CD4-positive, alpha-beta T cell treated with Interferon alpha-2 for 1 hour (primary cell): Measurements from ENCODE around the gene HCFC1R1.

Experiments used
- DNase-seq, 2 donors: peaks; one replicate each; pipeline ENCODE4 v3.0.0-alpha.2; 2020 to 2022

HCFC1R1 gene

DNA sequence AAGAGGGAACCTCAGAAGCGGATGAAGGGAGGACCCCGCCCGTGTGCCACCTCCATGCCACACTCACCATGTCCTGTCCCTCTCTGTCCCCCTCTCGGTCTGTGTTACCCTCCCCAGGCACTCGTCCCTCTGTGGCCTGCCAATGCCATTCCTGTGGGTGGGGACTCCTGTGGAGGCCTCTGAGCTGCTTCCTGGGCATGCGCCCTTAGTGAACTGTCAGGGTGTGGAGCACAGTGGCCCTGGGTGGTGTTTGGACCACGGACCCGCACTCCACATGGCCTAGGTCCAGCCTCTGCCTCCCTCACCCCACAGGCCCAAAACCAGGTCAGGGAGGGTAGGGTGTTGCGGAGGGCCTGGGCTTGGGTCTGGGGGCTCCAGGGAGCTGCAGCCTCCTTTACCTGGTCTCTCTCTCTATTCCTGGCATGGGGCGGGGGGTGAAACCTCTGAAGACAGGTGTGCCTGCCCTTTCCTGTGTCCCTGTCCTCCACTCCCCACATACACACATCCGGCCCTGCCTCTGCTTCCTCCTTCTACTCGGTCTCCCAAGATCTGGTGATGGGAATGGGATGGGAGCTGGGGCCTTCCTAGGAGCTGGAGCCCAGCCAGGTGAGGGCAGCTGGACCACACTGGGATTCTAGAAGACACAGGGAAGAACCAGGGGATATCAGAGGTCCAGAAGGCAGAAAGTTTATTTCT is 32.0 kb downstream of the HCFC1R1 start:
- no peak for DNase-seq

DNA sequence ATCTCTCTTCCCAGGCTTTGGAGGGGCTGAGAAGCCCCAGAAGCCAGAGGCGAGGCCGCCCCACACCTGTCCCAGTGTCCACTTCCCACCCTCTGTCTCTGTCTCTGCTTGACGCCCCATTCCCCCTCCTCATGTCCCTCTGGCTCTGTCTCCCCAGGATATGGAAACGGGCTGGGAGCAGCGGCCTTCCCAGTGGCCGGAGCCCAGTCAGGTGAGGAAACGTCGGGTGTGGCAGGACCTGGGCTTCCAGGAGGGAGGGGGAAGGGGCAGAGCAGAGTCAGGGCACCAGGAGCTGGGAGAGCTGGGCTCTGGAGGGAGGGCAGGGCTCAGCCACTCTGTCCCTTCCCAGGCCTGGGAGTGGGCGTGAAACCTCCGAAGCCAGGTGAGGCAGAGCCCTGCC is 32.9 kb downstream of the HCFC1R1 start:
- no peak for DNase-seq

DNA sequence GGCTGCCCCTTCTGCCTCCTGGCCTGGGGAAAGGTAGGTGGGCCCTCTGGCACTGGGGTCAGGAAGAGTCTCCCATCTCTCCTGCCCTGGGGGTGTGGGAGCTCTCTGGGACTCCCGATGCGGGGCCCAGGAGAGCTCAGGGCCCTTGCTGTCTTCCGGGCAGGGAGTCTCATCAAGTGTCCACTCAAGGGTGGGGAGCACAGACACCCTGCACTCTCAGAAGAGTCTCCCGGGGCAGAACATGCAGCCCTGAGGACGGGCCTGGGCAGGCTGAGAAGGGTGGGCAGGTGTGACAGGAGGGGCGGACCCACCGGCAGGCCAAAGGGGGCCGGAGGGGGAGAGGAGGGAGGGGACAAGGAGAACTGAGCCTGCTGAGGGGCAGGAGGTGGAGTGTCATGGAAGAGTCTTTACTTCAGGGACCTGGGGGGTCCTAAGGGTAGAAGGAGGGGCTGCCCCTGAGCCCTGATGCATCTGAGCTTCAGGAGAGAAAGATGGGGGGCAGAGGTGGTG is 35.1 kb downstream of the HCFC1R1 start:
- DNase-seq = no peak

DNA sequence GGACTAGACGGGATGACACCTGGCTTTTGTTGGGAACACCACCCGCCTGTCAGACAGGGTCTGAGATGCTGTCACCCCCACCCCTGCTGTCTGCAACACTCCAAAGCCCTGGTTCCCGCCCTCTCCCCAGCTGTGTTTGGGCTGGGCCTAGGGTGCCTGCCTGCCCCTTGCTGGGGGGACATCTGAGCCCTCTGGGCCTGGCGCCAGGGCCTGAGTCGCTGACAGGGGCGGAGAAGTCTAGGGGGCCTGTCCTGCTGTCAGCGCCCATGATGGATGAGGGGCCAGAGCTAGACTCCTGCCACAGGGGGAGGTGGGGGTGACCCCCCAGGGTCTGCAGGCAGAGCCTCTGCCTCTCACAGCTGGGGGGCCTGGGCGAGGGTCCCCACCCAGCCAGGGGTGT is 35.9 kb downstream of the HCFC1R1 start:
- no peak for DNase-seq

DNA sequence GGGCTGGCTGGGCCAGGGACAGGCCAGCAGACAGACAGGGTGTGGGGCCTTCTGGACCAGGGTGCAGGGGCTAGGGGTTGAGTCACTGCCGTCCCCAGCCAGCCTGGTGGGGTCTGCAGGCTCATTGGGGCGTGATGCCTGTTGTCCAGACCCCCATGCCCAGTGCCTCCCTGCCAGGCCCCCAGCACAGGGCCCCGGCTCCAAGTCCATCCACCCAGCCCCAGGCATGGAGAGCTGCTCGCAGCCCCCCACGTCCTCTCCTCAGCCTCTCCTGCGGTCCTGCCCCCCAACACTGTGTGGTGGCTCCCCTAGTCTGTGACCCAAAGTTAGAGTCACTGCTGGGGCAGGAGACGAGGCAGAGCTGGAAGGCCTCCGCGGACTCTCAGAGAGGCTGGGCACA is 36.5 kb downstream of the HCFC1R1 start:
- no peak for DNase-seq

DNA sequence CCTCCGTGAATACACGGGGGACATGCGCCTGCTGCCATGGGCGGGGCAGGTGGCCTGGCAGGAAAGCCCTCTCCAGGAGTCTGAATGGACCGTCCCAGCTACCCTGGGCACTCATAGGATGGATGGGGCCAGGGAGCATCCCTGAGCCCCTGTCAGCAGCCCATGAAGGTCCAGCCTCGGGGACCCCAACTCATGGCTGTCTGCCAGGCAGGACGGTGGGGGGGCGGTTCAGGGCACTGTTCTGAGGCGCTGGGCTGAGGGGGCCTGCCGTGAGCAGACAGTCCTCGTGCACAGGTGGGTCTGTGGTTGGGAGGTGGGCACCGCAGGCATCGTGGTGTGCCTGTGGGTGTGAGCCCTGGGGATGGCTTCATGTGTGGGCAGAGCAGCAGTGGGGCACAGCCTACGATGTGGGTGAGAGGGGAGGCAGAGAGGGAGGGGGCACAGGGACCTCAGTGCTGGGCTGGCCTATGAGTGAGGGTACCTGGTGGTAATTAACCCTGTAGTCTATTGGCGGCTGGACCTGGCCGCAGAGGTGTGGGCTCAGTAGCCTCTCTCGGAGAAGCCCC is 37.0 kb downstream of the HCFC1R1 start:
- DNase-seq = no peak

DNA sequence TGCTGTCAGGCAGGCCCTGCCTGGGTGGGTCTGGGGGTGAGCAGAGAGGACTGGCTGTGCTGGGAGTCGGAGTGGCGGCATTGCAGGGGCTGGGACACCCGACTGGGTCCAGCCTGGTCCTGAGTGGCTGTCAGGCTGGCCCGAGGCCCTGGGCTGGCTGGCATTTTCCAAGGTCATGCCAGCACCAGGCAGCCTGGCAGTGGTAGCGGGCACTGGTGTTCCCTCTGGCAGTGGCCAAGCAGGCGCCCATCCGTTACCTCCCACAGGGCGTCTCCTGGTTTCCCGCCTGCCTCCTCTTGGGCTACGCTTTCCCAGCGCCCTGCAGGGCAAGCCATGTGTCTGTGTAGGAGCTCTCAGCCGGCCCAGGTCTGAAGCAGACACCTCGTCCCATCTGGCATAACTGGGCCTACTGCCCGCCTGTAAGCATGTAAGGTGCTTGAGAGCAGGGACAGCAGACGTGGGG is 37.8 kb downstream of the HCFC1R1 start:
- DNase-seq = no peak

DNA sequence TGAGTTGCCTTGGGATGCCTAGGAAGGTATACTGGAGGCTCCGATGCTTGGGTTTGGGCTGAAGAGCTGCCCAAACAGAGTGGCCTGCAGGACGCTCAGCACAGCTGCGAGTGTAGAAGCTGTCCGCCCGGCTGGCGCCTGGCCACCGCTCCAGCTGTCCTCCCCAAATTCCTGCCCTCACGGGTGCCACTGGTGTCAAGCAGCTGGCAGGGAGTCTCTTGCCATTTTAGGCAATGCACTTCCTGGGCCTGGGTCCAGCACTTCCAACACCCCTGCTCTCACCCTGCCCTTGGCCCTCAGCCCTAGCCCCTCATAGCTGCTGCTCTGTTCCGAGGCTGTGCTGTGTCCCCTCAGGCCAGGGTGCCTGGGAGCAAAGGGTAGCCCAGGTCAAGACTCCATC is 38.3 kb downstream of the HCFC1R1 start:
- no peak for DNase-seq

DNA sequence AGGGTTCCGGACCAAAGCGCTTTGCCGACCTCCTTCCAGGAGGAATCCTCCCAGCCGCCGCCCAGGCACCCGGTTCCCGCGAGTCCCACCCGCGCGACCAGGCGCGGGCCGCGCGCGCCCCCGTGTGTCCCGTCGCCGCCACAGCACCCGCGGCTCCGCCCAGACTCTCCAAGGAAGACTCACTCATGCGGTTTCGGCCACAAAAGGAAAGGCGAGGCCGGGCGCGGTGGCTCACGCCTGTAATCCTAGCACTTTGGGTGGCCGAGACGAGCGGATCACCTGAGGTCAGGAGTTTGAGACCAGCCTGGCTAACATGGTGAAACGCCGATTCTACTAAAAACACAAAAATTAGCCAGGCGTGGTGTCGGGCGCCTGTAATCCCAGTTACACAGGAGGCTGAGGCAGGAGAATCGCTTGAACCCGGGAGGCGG is 40.0 kb downstream of the HCFC1R1 start:
- DNase-seq = peak; percentile 63 to 74

DNA sequence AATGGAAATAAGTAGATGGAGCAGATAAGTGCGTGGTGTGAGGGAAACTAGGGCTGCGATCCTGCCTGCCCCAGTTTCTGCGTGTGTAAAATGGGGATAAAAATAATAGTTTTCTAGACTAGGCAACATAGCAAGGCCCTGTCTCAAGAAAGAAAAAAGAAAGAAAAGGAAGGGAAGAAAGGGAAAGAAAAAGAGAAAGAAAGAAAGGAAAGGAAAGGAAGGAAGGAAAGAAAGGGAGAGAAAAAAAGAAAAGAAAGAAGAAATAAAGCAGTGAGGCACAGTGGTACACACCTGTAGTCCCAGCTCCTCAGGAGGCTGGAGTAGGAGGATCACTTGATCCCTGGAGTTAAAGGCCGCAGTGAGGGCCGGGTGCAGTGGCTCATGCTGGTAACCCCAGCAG is 41.3 kb downstream of the HCFC1R1 start:
- no peak for DNase-seq

DNA sequence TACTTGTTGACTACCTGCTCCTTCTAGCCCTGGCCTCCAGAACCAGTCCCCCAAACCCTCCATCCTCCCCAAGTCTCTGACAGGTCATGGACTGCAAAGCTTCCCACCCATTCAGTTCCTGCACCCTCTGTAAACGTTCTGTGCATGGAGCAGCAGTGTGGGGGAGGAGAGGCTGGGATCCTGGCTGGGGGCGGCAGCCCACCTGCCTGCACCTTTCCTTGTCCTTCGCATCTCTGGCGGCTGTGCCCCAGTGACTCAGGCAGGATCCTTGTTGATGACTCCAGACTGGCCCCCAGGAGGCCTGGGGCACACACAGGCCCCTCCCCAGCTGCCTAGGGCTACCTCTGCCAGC is 41.9 kb downstream of the HCFC1R1 start:
- DNase-seq = no peak

DNA sequence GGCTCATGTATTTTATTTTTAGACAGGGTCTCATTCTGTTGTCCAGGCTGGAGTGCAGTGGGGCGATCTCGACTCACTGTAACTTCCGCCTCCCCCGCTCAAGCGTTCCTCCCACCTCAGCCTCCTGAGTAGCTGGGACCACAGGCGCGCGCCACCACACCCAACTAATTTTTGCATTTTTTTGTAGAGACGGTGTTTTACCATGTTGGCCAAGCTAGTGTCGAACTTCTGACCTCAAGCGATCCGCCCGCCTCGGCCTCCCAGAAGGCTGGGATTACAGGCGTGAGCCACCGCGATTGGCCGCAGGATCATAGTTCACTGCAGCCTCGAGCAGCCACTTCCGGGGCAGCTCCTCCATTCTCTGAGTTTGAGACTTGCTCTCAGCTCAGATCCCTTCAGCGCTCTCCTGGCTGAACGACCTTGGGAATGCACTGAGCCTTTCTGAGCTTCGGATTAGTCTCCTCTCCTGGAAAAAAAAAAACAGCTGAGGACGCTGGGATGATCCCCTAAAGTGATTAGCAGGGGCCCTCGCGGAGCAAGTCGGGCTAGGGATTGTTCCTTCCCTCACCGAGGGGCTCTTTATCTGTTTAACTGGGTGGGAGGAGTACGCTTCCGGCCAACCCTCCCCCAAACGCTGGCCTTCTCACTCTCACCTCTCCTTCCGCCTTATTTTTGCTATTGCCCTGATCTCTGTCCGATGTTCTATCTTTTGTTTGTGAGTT is 42.4 kb downstream of the HCFC1R1 start:
- DNase-seq = no peak

DNA sequence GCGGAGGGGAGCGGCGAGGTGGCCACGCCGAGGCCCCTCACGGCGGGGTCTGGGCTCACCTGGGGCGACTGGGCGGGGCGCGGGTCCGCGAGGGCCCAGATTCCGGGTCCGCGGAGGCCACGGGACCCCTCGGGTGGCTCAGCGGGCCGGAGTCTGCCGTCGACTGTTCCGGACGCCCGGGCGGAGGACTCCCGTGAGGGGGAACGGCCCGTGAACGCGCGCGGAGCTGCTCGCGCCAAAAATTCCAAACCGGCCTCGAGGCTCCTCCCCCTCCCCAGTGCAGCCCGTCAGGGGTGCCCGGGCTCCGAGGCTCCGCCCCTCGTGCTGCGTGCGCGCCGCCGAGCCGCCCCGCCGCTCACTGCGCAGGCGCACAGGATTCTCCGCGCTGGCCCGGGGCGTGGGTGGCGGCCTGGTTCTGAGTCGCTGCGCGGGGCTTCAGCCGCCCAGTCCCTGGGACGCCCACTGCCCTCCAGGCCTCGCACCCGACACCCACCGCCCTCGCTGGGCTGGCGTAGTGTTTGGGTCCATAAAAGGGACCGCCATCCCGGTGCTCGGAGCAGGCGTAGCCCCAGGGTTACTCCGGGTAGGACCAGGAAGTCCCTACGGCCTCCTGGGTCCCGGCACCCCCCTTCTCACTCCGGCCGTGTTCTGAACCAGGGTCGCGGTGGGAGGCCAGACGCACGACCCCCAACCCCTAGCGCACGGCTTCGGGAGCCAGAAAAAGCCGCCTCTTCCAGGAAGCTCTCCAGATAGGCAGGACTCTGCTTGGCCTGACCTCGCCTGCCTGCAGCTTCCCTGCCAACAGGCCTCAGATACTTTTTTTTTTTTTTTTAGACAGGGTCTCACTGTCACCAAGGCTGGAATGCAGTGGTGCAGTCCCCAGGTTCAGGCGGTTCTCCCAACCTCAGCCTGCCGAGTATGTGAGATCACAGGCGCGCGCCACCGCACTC is 43.2 kb downstream of the HCFC1R1 start, which contains the start of gene PKMYT1:
TSS of gene PKMYT1 (minus strand) at position 220 of the 950 bp plus-strand sequence. CDS start 789 bp downstream, outside the sequence.
- DNase-seq = peak; percentile 92 to 96

DNA sequence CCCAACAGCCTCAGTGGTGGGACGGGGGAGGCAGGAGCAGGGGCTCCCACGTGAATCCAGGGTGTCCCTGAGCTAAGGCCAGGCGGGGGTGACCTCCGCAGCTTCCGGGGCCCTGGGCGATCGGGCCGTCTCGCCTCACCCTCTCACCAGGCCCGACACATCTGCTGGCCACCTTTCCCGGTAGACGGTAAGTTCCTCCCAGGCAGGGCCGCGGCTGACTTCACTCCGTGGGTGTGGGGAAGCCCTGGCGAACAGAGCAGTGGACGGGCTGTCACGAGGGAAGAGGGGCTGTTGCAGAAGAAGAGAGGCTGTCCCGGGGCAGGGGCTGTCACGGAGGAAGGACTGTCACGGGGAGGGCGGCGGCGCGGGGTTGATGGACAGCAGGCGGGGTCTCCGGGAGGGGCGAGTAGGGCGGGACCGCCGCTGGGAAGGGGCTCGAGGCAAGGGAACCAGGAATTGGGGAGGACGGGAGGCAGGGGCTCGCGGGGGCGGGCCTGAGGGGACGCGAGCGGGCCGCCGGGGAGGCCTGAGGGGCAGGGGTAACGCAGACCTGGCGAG is 44.0 kb downstream of the HCFC1R1 start:
- no peak for DNase-seq

DNA sequence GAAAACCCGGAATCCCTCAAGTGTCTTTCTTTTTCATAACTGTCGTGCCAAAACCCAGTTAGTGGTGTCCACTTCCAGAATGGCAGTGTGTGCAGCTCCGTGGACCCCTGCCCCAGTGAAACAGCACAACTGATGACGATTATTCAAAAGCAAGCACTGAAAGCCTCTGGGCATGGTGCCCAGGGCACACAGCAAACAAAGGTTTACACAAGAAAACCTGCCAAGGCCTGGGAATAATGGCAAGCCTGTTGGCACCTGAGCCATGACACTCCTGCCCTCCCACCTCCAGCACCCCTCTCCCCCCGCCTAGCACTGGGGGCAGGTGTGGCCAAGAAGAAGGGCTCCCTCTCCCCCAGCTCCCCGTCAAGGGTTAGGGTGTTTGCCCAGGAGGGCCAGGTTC is 46.3 kb downstream of the HCFC1R1 start:
- no peak for DNase-seq

DNA sequence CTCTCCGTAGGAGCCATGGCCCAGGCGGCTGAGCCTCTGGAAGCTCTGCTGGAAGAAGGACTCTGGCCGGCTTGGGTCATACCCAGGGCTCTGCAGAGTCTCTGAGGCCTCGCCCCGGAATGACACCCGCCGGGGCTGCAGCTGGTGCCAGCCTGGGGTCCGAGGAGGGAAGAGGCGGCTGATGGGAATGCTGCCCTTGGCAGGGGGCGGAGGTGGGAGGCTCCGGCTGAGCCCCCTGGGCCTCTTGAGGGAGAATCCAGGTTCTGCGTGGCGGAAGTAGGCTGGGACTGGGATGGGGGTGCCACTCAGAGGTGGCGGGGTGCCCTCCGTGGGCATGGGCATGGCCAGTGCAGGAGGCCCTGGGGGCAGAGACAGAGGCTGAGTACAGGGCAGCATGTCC is 47.1 kb downstream of the HCFC1R1 start:
- DNase-seq = no peak

DNA sequence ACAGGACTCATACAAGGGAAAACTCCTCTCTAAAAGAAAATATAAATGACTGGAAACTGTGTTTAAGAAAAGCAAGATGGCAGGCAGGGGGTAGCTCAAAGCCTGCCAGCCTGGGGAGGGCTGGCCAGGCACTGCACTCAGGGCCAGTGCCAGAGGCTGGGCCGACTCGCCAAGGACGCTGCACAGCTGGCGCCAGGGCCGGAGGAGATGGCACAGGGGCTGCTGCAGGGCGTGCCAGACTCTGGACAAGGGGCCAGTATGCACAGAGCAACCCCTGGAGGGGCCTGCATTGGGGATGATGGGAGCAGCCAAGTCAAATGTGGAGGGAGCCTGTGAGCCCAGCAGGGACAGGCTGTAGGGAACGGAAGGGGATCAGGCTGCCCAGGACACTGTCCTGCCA is 47.5 kb downstream of the HCFC1R1 start:
- DNase-seq = no peak

DNA sequence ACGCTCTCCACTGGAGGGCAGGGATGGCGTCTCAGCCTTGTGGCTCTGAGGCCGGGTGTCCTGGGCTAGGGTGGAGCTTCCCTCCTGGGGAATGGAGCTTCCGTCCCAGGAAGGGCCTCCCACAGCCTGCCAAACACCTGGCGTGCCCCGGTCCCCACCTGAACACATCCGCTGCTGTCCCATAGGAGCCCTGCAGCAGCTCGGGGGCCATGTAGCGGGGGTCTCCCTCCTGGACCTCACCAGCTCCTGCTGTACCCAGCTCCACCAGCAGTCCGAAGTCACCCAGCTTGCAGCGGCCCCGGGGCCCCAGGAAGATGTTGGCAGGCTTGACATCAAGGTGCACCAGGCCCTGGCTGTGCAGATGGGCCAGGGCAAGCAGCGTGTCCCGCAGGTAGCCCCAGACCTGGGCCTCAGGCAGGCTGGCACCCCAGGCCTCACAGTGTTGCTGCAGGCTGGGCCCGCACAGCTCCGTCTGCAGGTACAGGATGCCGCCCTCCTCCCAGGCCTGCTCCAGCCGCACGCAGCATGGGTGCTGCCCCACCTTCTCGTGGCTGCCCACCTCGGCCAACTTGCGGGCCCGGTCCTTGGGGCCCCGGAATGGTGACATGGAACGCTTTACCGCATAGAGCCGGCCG is 48.5 kb downstream of the HCFC1R1 start:
- no peak for DNase-seq

DNA sequence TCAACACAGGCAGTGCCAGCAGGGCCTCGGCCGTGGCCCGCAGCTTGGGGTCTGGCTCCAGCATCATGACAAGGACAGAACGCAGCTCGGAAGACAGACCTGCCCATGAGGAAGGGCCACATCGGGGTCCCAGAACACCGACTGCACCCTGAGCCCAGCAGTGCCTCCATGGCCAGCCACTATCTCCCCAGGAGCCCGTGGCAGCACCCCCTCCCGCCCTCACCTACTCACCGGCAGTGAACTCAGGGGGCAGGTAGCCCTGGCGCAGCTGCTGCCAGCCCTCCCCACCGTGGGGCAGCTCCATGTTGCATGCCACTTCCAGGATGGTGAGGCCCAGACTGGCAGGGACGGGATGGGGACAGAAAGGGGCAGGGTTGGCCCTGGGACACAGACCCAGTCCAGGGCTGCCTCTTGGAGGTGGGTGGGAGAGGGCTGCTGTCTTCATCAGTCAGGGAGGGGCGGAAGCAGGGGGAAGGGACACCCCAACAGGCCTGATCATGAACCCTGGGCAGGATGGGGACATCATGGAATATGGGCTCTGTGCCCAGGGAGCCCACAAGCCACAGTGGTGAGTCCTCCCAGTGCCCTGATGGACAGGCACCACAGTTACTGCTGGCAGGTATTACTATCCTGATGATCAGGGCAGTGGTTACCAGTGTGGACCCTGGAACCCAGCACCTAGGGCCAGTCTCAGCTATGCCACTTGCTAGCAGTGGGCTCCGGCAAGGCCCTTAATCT is 49.3 kb downstream of the HCFC1R1 start:
- no peak for DNase-seq

DNA sequence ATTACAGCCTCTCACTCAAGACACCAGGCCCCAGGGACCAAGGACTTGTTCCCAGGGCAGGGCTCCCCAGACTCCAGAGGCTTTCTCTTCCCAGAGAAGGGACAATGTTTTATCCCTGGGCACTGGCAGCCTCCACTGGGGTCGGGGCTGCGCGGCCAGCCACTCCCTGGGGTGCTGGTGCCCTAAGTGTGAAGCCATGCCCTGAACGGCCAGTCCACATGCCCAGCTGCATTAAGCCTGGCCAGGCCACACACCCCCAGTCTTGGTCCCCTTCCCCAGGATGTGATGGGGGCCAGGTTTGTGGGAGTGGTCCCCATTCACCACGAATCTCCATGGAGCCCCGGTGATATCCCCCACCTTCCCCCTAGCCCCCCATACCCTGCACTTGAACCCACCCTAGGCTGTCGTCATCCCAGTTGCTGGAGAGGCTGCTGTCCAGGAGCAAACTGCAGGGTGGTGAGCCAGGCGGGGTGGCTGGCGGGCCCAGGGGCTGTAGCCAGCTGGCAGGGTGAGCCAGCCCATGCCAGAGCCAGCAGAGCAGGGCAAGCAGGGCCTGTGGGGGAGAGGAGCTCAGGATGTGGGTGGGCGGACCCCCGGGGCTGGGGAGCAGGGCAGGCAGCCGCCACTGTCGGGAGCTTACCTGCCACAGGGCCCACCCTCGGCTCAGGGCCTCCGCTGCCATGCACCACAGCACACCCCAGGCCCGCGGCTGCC is 50.0 kb downstream of the HCFC1R1 start:
- no peak for DNase-seq

DNA sequence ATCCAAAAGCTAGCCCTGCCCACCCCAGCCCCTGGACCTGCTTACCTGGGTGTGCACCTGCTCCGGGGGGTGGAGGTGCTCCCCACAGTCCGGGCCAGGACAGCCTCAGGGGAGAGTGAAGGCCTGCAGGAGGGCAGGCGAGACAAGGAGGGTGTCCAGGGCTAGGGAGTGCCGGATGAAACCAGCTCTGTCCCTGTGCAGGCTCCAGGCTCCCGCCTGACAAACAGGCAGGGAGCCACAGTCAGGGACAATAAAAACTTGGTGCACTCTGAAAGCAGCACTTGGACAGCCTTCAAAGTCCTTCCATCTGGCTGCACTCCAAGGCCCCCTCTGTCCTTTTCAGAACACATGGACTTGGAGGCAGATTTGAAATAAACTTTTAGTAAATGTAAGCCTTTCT is 50.6 kb downstream of the HCFC1R1 start:
- no peak for DNase-seq
